NB4 (cell line): ENCODE measurements around the gene SLC4A3.

Source experiments
- DNase-seq: peaks from one replicate; pipeline ENCODE4 v3.0.0; 2010; ENCODE audit warnings: low read depth
- H3K4me3 ChIP-seq: one replicate; pipeline ENCODE4 v1.5.1; 2011; ENCODE audit warnings: mild to moderate bottlenecking, low read depth, low read length, moderate library complexity
- CTCF ChIP-seq: IDR thresholded peaks from one replicate; pipeline ENCODE4 v1.5.1; 2012; ENCODE audit warnings: low read depth, low read length
- MAX ChIP-seq: IDR thresholded peaks from 2 replicates; pipeline ENCODE4 v1.6.1; 2011; ENCODE audit warnings: low read depth, low read length
- MYC ChIP-seq: IDR thresholded peaks from 2 replicates; pipeline ENCODE4 v1.6.1; 2011; ENCODE audit warnings: low read depth, low read length
- POLR2A ChIP-seq: IDR thresholded peaks from 2 replicates; pipeline ENCODE4 v1.6.1; 2011; ENCODE audit warnings: mild to moderate bottlenecking; ENCODE audit not compliant: insufficient read length; ENCODE audit errors: extremely low read depth

SLC4A3 gene

GRCh38 chr2:219636144-219636915, 8.9 kb downstream of the SLC4A3 start:
- TF ChIP-seq MAX, result no peak
- TF ChIP-seq POLR2A, result no peak
- no peak for TF ChIP-seq CTCF
- TF ChIP-seq MYC, result no peak

GRCh38 chr2:219636941-219637841, 9.8 kb downstream of the SLC4A3 start:
- no peak for TF ChIP-seq MYC
- TF ChIP-seq CTCF, result no peak
- TF ChIP-seq POLR2A, result no peak
- TF ChIP-seq MAX, result no peak

More at GRCh38 chr2:219636144-219636915, 8.9 kb downstream of the SLC4A3 start:
- no peak overlapping the region for H3K4me3 ChIP-seq
- peak; percentile 34 for DNase-seq

GRCh38 chr2:219637842-219638185, 10.4 kb downstream of the SLC4A3 start:
- no peak for DNase-seq
- H3K4me3 ChIP-seq, result no peak overlapping the region
- TF ChIP-seq POLR2A, result no peak
- no peak for TF ChIP-seq CTCF
- TF ChIP-seq MAX, result no peak
- TF ChIP-seq MYC, result no peak

More at GRCh38 chr2:219636941-219637841, 9.8 kb downstream of the SLC4A3 start:
- H3K4me3 ChIP-seq, result no peak overlapping the region
- no peak for DNase-seq

- DNase-seq, result no peak
- TF ChIP-seq MAX (no peak), CTCF (no peak), POLR2A (no peak), MYC (no peak)
- H3K4me3 ChIP-seq, result no peak overlapping the region
Observed at GRCh38 chr2:219638217-219638947, 11.0 kb downstream of the SLC4A3 start.

GRCh38 chr2:219638948-219639755, 11.7 kb downstream of the SLC4A3 start:
- no peak for TF ChIP-seq CTCF
- TF ChIP-seq POLR2A, result no peak
- no peak for TF ChIP-seq MYC
- no peak for TF ChIP-seq MAX
- H3K4me3 ChIP-seq, result no peak overlapping the region
- DNase-seq, result no peak
